H1 (cell line): ENCODE results near the gene TBCD. TPM values are rescaled to one million over a fixed set of nuclear protein-coding genes. Genes with fewer than 3 reads are reported as not detected.

Experiments used
- CTCF ChIA-PET: fragments of 300-600 bp; sonication (Branson Sonifier 250); formaldehyde crosslinking; loops from one replicate; lab custom pipeline; 2021; ENCODE audit not compliant: partially characterized antibody; lab: Charles Lee
- POLR2A ChIA-PET: fragments of 300-600 bp; sonication (Branson Sonifier 250); formaldehyde crosslinking; loops from one replicate; lab custom pipeline; 2021; ENCODE audit warnings: inconsistent platforms; ENCODE audit not compliant: partially characterized antibody; lab: Charles Lee
- DNase-seq, 2 experiments: peaks; one replicate each; pipeline versions ENCODE4 v3.0.0 to v3.0.0-alpha.2; 2010 to 2022; ENCODE audit warnings: low spot score in 2 of 2, low read depth in 1 of 2, mixed read lengths in 1 of 2
- FAIRE-seq: peaks from 2 replicates; lab custom pipeline; 2011; peaks lifted over from hg19 to GRCh38; lab: Jason Lieb, UNC
- H2AFZ ChIP-seq: 2 replicates; pipeline ENCODE4 v1.8.1; 2012; ENCODE audit warnings: low read length, inconsistent platforms
- H2AK5ac ChIP-seq: 2 replicates; pipeline ENCODE4 v1.6.1; 2013; ENCODE audit warnings: low read depth, low read length
- H2BK120ac ChIP-seq: replicated peaks from 2 replicates; pipeline ENCODE3; 2013; ENCODE audit warnings: low read depth, low read length, inconsistent platforms
- H2BK12ac ChIP-seq: 2 replicates; pipeline ENCODE4 v1.6.1; 2013; ENCODE audit warnings: low read depth, low read length
- H2BK15ac ChIP-seq: 2 replicates; pipeline ENCODE4 v1.6.1; 2013; ENCODE audit warnings: low read length
- H2BK20ac ChIP-seq: 2 replicates; pipeline ENCODE4 v1.6.1; 2013; ENCODE audit warnings: low read length
- H2BK5ac ChIP-seq: 2 replicates; pipeline ENCODE4 v1.6.1; 2013; ENCODE audit warnings: low read depth, low read length
- H3K14ac ChIP-seq: 2 replicates; pipeline ENCODE4 v1.6.1; 2013; ENCODE audit warnings: inconsistent platforms; ENCODE audit not compliant: insufficient read length
- H3K18ac ChIP-seq: 2 replicates; pipeline ENCODE4 v1.6.1; 2013; ENCODE audit warnings: low read length; ENCODE audit errors: extremely low read depth
- H3K23ac ChIP-seq: 2 replicates; pipeline ENCODE4 v1.6.1; 2013; ENCODE audit warnings: inconsistent platforms; ENCODE audit not compliant: insufficient read length
- H3K23me2 ChIP-seq: 2 replicates; pipeline ENCODE4 v1.6.1; 2013; ENCODE audit warnings: low read depth, low read length
- H3K27ac ChIP-seq: 2 replicates; pipeline ENCODE4 v1.6.1; 2011; ENCODE audit warnings: low read depth, low read length, inconsistent platforms
- H3K27me3 ChIP-seq, 4 experiments: replicated peaks in 1 of 4; 1 replicate in 1 of 4; 2 replicates in 3 of 4; pipeline versions ENCODE4 v1.6.1 to v1.8.1; 2011 to 2013; ENCODE audit warnings: low read length in 3 of 4, mild to moderate bottlenecking in 3 of 4, inconsistent platforms in 2 of 4, mixed read lengths in 2 of 4, moderate library complexity in 1 of 4; ENCODE audit not compliant: control insufficient read depth in 3 of 4, insufficient read depth in 3 of 4; ENCODE audit errors: extremely low read depth in 1 of 4
- H3K36me3 ChIP-seq, 4 experiments: 2 replicates each; pipeline versions ENCODE4 v1.6.1 to v1.8.1; 2011 to 2013; ENCODE audit warnings: mild to moderate bottlenecking in 4 of 4, low read length in 3 of 4, moderate library complexity in 2 of 4, control low read depth in 1 of 4, inconsistent platforms in 1 of 4; ENCODE audit not compliant: insufficient read depth in 4 of 4, control insufficient read depth in 2 of 4
- H3K4ac ChIP-seq: replicated peaks from 2 replicates; pipeline ENCODE3; 2013; ENCODE audit warnings: low read length, low read depth, mixed read lengths, inconsistent platforms; ENCODE audit not compliant: insufficient read length
- H3K4me1 ChIP-seq, 4 experiments: replicated peaks in 1 of 4; 1 replicate in 1 of 4; 2 replicates in 3 of 4; pipeline versions ENCODE4 v1.6.1 to v1.8.1; 2011 to 2013; ENCODE audit warnings: low read length in 3 of 4, inconsistent platforms in 2 of 4, mixed read lengths in 1 of 4; ENCODE audit not compliant: insufficient read depth in 4 of 4, control insufficient read depth in 3 of 4
- H3K4me2 ChIP-seq, 2 experiments: 2 replicates each; pipeline versions ENCODE4 v1.6.1 to v1.8.1; 2011 to 2013; ENCODE audit warnings: low read depth in 2 of 2, low read length in 2 of 2, control low read depth in 1 of 2, inconsistent platforms in 1 of 2, mild to moderate bottlenecking in 1 of 2; ENCODE audit not compliant: insufficient read depth in 1 of 2
- H3K4me3 ChIP-seq, 4 experiments: fragments of 200-600, 300-600 bp in 1 of 4; sonication (generic), shearing (Covaris generic), sonication (Bioruptor Twin) in 1 of 4; 2 replicates each; pipeline versions ENCODE4 v1.5.1 to v1.8.1; 2011 to 2016; ENCODE audit warnings: low read length in 4 of 4, low read depth in 3 of 4, control low read depth in 2 of 4, inconsistent platforms in 2 of 4, mild to moderate bottlenecking in 2 of 4, mixed read lengths in 1 of 4, moderate library complexity in 1 of 4; ENCODE audit not compliant: insufficient read depth in 2 of 4; ENCODE audit errors: extremely low read depth in 1 of 4
- H3K56ac ChIP-seq: replicated peaks from 2 replicates; pipeline ENCODE3; 2013; ENCODE audit warnings: low read depth, mild to moderate bottlenecking, mixed read lengths, low read length, inconsistent platforms; ENCODE audit not compliant: insufficient read length
- H3K79me1 ChIP-seq: 2 replicates; pipeline ENCODE4 v1.6.1; 2013; ENCODE audit warnings: low read depth, low read length, control low read depth
- H3K79me2 ChIP-seq, 2 experiments: 2 replicates each; pipeline versions ENCODE4 v1.6.1 to v1.8.1; 2012 to 2013; ENCODE audit warnings: low read length in 2 of 2, mild to moderate bottlenecking in 2 of 2, inconsistent platforms in 1 of 2; ENCODE audit not compliant: insufficient read depth in 2 of 2, control insufficient read depth in 1 of 2
- H3K9ac ChIP-seq, 4 experiments: replicated peaks in 1 of 4; 1 replicate in 1 of 4; 2 replicates in 3 of 4; pipeline versions ENCODE4 v1.6.1 to v1.8.1; 2011 to 2013; ENCODE audit warnings: low read depth in 3 of 4, low read length in 3 of 4, control low read depth in 2 of 4, mild to moderate bottlenecking in 2 of 4, moderate library complexity in 2 of 4, inconsistent platforms in 1 of 4; ENCODE audit errors: extremely low read depth in 1 of 4
- H3K9me3 ChIP-seq, 2 experiments: 2 replicates each; pipeline versions ENCODE4 v1.6.1 to v1.8.1; 2012 to 2013; ENCODE audit warnings: mild to moderate bottlenecking in 2 of 2, moderate library complexity in 2 of 2, control low read depth in 1 of 2, inconsistent platforms in 1 of 2, low read depth in 1 of 2, low read length in 1 of 2, mixed read lengths in 1 of 2; ENCODE audit not compliant: insufficient read depth in 2 of 2
- H4K20me1 ChIP-seq, 2 experiments: replicated peaks in 1 of 2; 2 replicates each; pipeline versions ENCODE3 to v1.8.1; 2011 to 2013; ENCODE audit warnings: inconsistent platforms in 2 of 2, low read length in 2 of 2, mild to moderate bottlenecking in 1 of 2; ENCODE audit not compliant: insufficient read depth in 2 of 2, control insufficient read depth in 1 of 2
- H4K5ac ChIP-seq: 2 replicates; pipeline ENCODE4 v1.6.1; 2013; ENCODE audit warnings: low read length, low read depth, mixed read lengths, inconsistent platforms; ENCODE audit not compliant: insufficient read length
- H4K8ac ChIP-seq: 2 replicates; pipeline ENCODE4 v1.8.0; 2013; ENCODE audit warnings: mild to moderate bottlenecking, moderate library complexity, low read length, inconsistent platforms; ENCODE audit not compliant: insufficient read depth; ENCODE audit errors: extremely low read depth
- H4K91ac ChIP-seq: replicated peaks from 2 replicates; pipeline ENCODE3; 2013; ENCODE audit warnings: low read length, mixed read lengths, inconsistent platforms; ENCODE audit not compliant: insufficient read length
- GTF2F1 ChIP-seq: IDR thresholded peaks from 2 replicates; pipeline ENCODE4 v1.6.1; 2012; ENCODE audit warnings: low read depth, low read length, improper control_type of control experiment, borderline replicate concordance
- SIX5 ChIP-seq: IDR thresholded peaks from 2 replicates; pipeline ENCODE4 v1.6.1; 2011; ENCODE audit warnings: mild to moderate bottlenecking, low read depth, low read length
- SP4 ChIP-seq: IDR thresholded peaks from 2 replicates; pipeline ENCODE4 v1.6.1; 2012; ENCODE audit warnings: low read length, inconsistent platforms
- WGBS, 2 experiments: shearing (Covaris generic) in 1 of 2; methylation state at CpG; one replicate each; pipeline versions ENCODE4 v1.1.6 to v1.1.7; 2013 to 2015; ENCODE audit warnings: low lambda C conversion rate in 2 of 2, mixed read lengths in 2 of 2, inconsistent platforms in 1 of 2, low coverage in 1 of 2, missing lambda C conversion rate in 1 of 2; ENCODE audit not compliant: insufficient replicate concordance in 2 of 2, insufficient coverage in 1 of 2, insufficient read length in 1 of 2; ENCODE audit errors: extremely low coverage in 1 of 2, missing lambda C conversion rate in 1 of 2; 5-methylcytosine and 5-hydroxymethylcytosine counted together
- polyA plus RNA-seq, 7 experiments: library from polyadenylated mRNA; depleted of rRNA in 3 of 7; stranded (reverse) in 5 of 7; unstranded in 2 of 7; fragments of >200 nt in 5 of 7; fragments of 200-250 nt in 2 of 7; gene quantifications; 1 replicate in 5 of 7; 2 replicates in 1 of 7; 4 replicates in 1 of 7; pipeline versions ENCODE4 v1.2.1 to v1.2.3, GENCODE V29; 2011 to 2013; ENCODE audit warnings: missing spikeins in 2 of 7, mixed read lengths in 2 of 7
- total RNA-seq: library from RNA; stranded (reverse); fragmentation: NEBNext Ultra II Directional; extraction: Animal tissue kit (Norgen Biotek cat#: 25700); gene quantifications from 2 replicates; pipeline ENCODE4 v1.2.1, GENCODE V29; 2021

Gene TBCD
- total and polyA plus RNA-seq, 2 of the 8 experiments (the other 6 are each of a cell fraction or from before 2014, with no cell fraction given) = 118 to 162 TPM

DNA sequence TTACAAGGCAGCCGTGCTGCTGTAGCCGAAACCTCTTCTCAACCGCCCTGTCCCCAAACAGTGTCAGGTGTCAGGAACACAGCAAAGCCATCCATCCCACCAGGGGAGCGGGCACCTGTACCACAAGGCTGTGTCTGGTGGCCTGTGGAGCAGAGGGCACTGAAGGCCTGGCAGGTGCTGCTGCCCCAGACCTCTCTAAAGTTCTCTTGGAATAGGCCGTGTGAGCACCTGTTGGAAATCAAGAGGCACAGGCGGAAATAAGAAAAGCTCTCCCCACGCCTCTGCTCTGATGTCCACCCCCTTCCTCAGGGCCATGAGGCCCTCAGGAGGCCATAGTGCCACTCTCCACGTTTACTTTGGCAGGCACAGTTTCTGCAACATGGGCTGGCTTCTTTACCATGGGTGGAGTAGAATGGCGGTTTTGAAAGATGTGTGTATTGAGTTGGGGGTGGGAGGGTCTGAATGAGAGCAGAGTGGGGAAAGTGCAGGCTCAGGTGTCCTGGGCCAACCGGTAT is 187.8 kb downstream of the TBCD start:
- Histone ChIP-seq H2AK5ac (no peak overlapping the region), H3K4me1 (no peaks in the 10 kb centered on the region), H3K18ac (no peak overlapping the region), H2BK20ac (no peak overlapping the region), H3K4me2 (no peak overlapping the region), H2AFZ (no peak overlapping the region), H4K20me1 (no peaks in the 10 kb centered on the region), H3K23me2 (no peaks in the 10 kb centered on the region), H4K5ac (no peak overlapping the region), H3K79me1 (no peaks in the 10 kb centered on the region; the same call in none of the 2 replicates), H2BK120ac (no peak overlapping the region), H2BK12ac (no peak overlapping the region), H2BK5ac (no peak overlapping the region; the same call in 1 of the 2 replicates), H3K36me3 (peaks cover 3 to 65% (median 35%) of the 10 kb centered on the region in 4 experiments; a peak in 6 of 8 replicates), H3K27me3 (no peaks in the 10 kb centered on the region), H3K27ac (no peak overlapping the region), H3K4me3 (no peak overlapping the region), H4K91ac (no peak overlapping the region), H3K9ac (no peak overlapping the region), H3K79me2 (no peaks in the 10 kb centered on the region), H3K9me3 (peaks cover 24 to 39% of the 10 kb centered on the region in 2 experiments), H3K56ac (no peak overlapping the region), H4K8ac (no peak overlapping the region), H3K14ac (no peak overlapping the region), H3K4ac (no peak overlapping the region), H2BK15ac (no peak overlapping the region), H3K23ac (no peak overlapping the region)
- WGBS, 2 experiments = 91% methylated on average over 9 of the region's 10 CpGs; no CpG with 5 or more reads in 1 of the 2 experiments
- POLR2A ChIA-PET = no interaction called here
- FAIRE-seq = no peak
- CTCF ChIA-PET = interaction anchor here (0.6 kb wide), 1 partner anchor 385 kb away, joined by 3 read pairs; no protein-coding TSS in a partner anchor
- DNase-seq = no peak
- TF ChIP-seq SP4 = no peak
- no peak for TF ChIP-seq GTF2F1
- no peak for TF ChIP-seq SIX5
